ENCODE results near the gene ERCC3.
"Not testable (repeated sequence)": the region's sequence is repeated elsewhere in the genome, so short reads cannot be mapped to it uniquely, and the experiment has no call there.

ERCC3 gene

GRCh38 chr2:127226132-127226519, 67.8 kb downstream of the ERCC3 start:
- no peak for DNase-seq (ENCODE audit: low read depth)

GRCh38 chr2:127225186-127225960, 68.6 kb downstream of the ERCC3 start:
- no peak for DNase-seq (ENCODE audit: low read depth)

- DNase-seq (ENCODE audit: low read depth), result not testable (repeated sequence)
These were observed 69.8 kb downstream of the ERCC3 start for GRCh38 chr2:127224135-127224534.

- no peak for DNase-seq (ENCODE audit: low read depth)
These were observed 73.0 kb downstream of the ERCC3 start for GRCh38 chr2:127220768-127221527.

GRCh38 chr2:127220102-127220767, 73.7 kb downstream of the ERCC3 start, which contains the start of gene CYP27C1:
CYP27C1 (minus strand) TSS chr2:127220299; CDS start chr2:127220270, 29 bp downstream.
- DNase-seq (ENCODE audit: low read depth), result no peak

- DNase-seq (ENCODE audit: low read depth), result no peak
These were observed 74.5 kb downstream of the ERCC3 start for GRCh38 chr2:127219171-127220070.

GRCh38 chr2:127218812-127219170, 75.2 kb downstream of the ERCC3 start:
- no peak for DNase-seq (ENCODE audit: low read depth)

GRCh38 chr2:127217470-127218325, 76.2 kb downstream of the ERCC3 start:
- DNase-seq (ENCODE audit: low read depth), result no peak

- DNase-seq (ENCODE audit: low read depth), result no peak
These were observed 77.4 kb downstream of the ERCC3 start for GRCh38 chr2:127216593-127216992.

GRCh38 chr2:127216095-127216494, 77.8 kb downstream of the ERCC3 start:
- DNase-seq (ENCODE audit: low read depth), result no peak

GRCh38 chr2:127214201-127214600, 79.7 kb downstream of the ERCC3 start:
- DNase-seq (ENCODE audit: low read depth), result not testable (repeated sequence)

GRCh38 chr2:127208313-127208712, 85.6 kb downstream of the ERCC3 start:
- DNase-seq (ENCODE audit: low read depth), result no peak
